ENCODE measurements around the gene TFPT. TPM values are rescaled to one million over a fixed set of nuclear protein-coding genes. Genes with fewer than 3 reads are reported as not detected.

TFPT gene
- total RNA-seq, 1 donor from 2014 or later: 21.8 TPM

DNA sequence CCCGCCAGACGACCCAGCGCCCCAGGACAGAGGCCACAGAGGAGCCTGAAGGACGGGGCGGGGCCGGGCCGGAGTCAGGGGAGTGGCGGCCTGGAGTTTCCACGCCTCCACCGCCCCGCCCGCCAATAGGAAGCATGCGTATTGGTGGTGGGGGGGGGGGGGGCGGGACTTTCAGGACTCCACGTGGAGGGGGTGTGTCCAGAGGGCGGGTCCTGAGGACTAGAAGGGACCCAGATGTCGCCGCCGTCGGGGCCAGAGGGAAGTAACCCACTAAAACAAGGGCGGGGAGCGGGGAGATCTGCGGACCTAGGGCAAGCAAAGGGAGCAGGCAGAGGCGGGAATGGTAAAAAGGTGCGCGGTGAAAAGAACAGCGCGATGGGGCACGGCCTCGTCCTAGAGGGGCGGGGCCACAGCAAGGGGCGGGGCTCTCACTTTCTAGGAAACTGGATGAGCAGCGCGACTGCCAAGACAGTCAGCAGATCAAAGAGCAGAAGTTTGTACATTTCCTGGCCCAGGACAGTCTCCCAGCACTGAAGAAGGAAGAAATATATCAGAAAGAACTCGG is 46.9 kb upstream of the TFPT start:
- no peaks in the 10 kb centered on the region for H3K9me3 Mint-ChIP-seq (ENCODE audit: low read depth)
- H3K36me3 Mint-ChIP-seq (ENCODE audit: insufficient read depth): peaks cover 12% of the 10 kb centered on the region
- peaks cover 27% of the 10 kb centered on the region for H3K4me1 Mint-ChIP-seq (ENCODE audit: low read depth)
- TF ChIP-seq, protein P1, sequence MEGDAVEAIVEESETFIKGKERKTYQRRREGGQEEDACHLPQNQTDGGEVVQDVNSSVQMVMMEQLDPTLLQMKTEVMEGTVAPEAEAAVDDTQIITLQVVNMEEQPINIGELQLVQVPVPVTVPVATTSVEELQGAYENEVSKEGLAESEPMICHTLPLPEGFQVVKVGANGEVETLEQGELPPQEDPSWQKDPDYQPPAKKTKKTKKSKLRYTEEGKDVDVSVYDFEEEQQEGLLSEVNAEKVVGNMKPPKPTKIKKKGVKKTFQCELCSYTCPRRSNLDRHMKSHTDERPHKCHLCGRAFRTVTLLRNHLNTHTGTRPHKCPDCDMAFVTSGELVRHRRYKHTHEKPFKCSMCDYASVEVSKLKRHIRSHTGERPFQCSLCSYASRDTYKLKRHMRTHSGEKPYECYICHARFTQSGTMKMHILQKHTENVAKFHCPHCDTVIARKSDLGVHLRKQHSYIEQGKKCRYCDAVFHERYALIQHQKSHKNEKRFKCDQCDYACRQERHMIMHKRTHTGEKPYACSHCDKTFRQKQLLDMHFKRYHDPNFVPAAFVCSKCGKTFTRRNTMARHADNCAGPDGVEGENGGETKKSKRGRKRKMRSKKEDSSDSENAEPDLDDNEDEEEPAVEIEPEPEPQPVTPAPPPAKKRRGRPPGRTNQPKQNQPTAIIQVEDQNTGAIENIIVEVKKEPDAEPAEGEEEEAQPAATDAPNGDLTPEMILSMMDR (IDR thresholded peaks at IDR 0.05; ENCODE audit: unreplicated experiment): no peak
- H3K27ac Mint-ChIP-seq: peak overlapping the region; percentile 74
- peak overlapping the region; percentile 69 for H3K4me3 Mint-ChIP-seq (ENCODE audit: low read depth)
- DNase-seq (ENCODE audit: low spot score, unreplicated experiment): peak; percentile 51
- peaks cover 12% of the 10 kb centered on the region for H3K27me3 Mint-ChIP-seq

DNA sequence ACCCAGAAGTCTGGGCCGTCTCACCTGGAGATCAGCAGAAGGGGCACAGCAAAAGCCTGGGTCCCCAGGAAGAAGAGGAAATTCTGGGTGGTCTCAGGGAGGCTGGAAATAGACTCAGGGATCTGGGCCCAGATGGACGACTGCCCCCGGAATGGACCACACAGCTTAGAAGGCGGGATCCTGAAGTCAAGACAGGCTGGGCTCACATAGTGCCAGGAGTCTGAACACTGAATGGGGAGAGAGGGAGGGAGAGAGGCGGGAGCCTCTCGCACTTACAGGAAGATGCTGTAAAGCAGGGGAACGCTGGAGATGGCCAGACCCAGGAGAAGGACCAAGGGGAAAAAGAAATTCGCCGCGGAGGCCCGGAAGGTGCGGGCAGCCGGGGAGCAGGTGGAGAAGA is 45.4 kb upstream of the TFPT start:
- no peak for DNase-seq (ENCODE audit: low spot score, unreplicated experiment)
- peak overlapping the region; percentile 98 for H3K27ac Mint-ChIP-seq

DNA sequence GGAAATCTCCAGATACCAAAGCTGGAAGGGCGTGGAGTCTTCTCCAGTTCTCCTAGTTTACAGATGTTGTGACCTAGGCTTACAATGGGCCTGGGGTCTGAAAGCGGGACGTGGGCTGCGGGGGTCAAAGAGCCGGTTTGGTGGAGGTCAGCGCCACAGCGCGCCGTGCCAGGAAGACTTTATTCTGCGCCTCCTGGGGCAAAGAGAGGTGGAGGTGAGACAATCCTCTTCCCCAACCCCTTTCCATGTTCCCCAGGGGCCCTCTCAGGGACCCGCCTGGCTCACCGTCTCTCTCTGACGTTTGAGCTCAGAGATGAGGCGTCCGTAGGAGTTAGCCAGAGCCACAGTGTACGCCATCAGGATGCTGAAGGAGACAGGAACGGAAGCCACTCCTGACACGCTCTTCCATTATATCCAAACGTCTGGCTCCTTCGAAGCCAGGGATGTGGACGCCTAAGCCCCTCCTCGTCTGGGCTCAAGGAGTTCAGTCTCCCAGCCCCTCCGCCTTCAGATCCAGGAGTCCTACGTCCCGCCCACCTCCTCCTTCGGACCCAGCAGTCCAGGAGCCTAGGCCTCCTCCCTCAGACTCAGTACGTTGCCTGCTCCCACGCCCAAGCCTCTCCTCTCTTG is 44.8 kb upstream of the TFPT start:
- Mint-ChIP-seq H3K27me3 (peaks cover 12% of the 10 kb centered on the region), H3K36me3 (ENCODE audit: insufficient read depth) (peaks cover 13% of the 10 kb centered on the region), H3K9me3 (ENCODE audit: low read depth) (no peaks in the 10 kb centered on the region), H3K27ac (peak overlapping the region; percentile 98), H3K4me1 (ENCODE audit: low read depth) (peaks cover 27% of the 10 kb centered on the region), H3K4me3 (ENCODE audit: low read depth) (peak overlapping the region; percentile 99)
- DNase-seq (ENCODE audit: low spot score, unreplicated experiment): no peak
- TF ChIP-seq, protein P1 (IDR thresholded peaks at IDR 0.05; ENCODE audit: unreplicated experiment): no peak

More for the DNA sequence above, 45.4 kb upstream of the TFPT start:
- Mint-ChIP-seq H3K36me3 (ENCODE audit: insufficient read depth) (peaks cover 18% of the 10 kb centered on the region), H3K27me3 (peaks cover 12% of the 10 kb centered on the region), H3K4me1 (ENCODE audit: low read depth) (peaks cover 27% of the 10 kb centered on the region), H3K4me3 (ENCODE audit: low read depth) (peak overlapping the region; percentile 99), H3K9me3 (ENCODE audit: low read depth) (no peaks in the 10 kb centered on the region)
- TF ChIP-seq, protein P1 (IDR thresholded peaks at IDR 0.05; ENCODE audit: unreplicated experiment): no peak

DNA sequence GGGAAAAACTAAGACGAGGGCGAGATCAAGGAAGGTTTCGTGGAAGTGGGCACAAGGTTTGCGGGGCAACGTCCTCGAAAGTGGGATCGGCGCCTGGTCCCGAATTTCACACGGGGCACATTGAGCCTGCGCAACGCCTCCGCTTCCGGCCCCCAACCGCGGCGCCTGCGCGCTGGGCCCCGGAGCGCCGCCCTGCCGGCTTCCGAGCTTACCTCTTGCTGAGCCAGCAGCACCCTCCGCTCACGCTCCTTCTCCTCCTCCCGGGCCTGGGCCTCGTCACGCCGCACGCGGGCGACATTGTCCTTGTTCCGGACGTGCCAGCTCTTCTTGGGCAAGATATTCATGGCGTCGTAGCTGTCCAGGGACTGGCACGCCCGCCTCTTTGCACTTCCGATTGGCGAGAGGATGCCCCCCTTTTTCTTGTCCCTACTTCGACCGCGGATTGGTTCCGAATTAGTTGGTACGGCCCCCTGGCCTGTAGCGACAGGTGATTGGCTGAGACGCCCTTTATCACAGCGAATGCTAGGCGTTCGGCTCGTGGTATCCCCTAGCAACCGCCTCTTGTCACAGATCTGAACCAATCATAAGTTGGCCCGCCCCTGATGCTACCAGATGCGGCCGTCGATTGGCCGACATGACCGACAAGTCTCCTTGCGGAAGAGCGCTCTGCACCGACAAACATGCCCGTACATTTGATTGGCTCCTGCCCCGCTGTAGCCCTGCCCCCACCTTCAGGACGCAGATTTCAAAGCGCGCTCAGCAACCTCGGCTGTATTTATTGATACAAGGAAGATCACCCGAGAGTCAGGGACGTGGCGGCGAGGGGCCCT is 44.1 kb upstream of the TFPT start, which contains the start of gene LENG1:
TSS of gene LENG1 (minus strand) at position 370 of the 830 bp plus-strand sequence. CDS start at position 344, 26 bp downstream.
- peaks cover 12% of the 10 kb centered on the region for H3K36me3 Mint-ChIP-seq (ENCODE audit: insufficient read depth)
- H3K27ac Mint-ChIP-seq: peak within 1 kb of the TSS; percentile 98
- TF ChIP-seq, protein P1 (IDR thresholded peaks at IDR 0.05; ENCODE audit: unreplicated experiment): peak; percentile 54
- DNase-seq (ENCODE audit: low spot score, unreplicated experiment): peak; percentile 97
- peaks cover 27% of the 10 kb centered on the region for H3K4me1 Mint-ChIP-seq (ENCODE audit: low read depth)
- no peaks in the 10 kb centered on the region for H3K9me3 Mint-ChIP-seq (ENCODE audit: low read depth)
- peak within 1 kb of the TSS; percentile 99 for H3K4me3 Mint-ChIP-seq (ENCODE audit: low read depth)
- peaks cover 11% of the 10 kb centered on the region for H3K27me3 Mint-ChIP-seq

DNA sequence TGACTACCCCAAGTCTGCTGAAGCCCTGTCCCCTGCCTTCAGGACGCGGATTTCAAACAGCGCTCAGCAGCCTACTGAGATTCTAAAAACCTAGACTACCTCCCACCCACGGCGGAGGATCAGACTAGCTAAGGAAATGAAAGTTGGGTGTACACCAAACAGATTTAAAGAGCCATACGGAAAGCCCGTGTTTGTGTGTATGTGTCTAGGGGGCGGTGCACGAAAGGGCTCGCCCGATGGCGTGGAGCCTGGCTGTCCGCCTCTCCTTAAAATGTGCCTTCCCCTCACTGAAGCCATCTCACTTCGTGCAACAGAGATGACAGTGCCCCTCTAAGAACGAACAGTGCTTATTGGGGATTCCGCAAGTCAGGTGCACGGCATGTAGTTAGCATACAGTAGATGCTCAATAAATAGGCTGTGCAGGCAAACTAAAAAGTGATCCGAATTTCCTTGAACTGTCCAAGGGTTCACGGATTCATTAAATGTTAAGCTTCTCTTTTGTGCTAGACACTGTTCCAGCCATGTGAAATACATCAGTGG is 43.4 kb upstream of the TFPT start:
- Mint-ChIP-seq H3K9me3 (ENCODE audit: low read depth) (no peaks in the 10 kb centered on the region), H3K4me1 (ENCODE audit: low read depth) (peaks cover 27% of the 10 kb centered on the region), H3K4me3 (ENCODE audit: low read depth) (peak overlapping the region; percentile 99), H3K36me3 (ENCODE audit: insufficient read depth) (peaks cover 16% of the 10 kb centered on the region), H3K27me3 (peaks cover 6% of the 10 kb centered on the region), H3K27ac (peak overlapping the region; percentile 92)
- DNase-seq (ENCODE audit: low spot score, unreplicated experiment): no peak
- TF ChIP-seq, protein P1 (IDR thresholded peaks at IDR 0.05; ENCODE audit: unreplicated experiment): no peak

All from progenitor cell of endocrine pancreas (in vitro differentiated cells).